HUES6 (cell line): ENCODE measurements around the gene PLXDC2.
"Not testable (repeated sequence)": the region's sequence is repeated elsewhere in the genome, so short reads cannot be mapped to it uniquely, and the experiment has no call there.

Experiments used
- H3K27ac ChIP-seq: 2 replicates; pipeline ENCODE4 v1.7.0; 2013; ENCODE audit warnings: low read depth, mild to moderate bottlenecking, low read length, inconsistent platforms
- H3K27me3 ChIP-seq: 2 replicates; pipeline ENCODE4 v1.6.1; 2013; ENCODE audit warnings: low read length; ENCODE audit not compliant: control insufficient read depth, insufficient read depth
- H3K36me3 ChIP-seq: 2 replicates; pipeline ENCODE4 v1.6.1; 2013; ENCODE audit warnings: low read length; ENCODE audit not compliant: control insufficient read depth, insufficient read depth
- H3K4me1 ChIP-seq: 2 replicates; pipeline ENCODE4 v1.6.1; 2013; ENCODE audit warnings: low read length; ENCODE audit not compliant: control insufficient read depth, insufficient read depth
- H3K4me3 ChIP-seq: 2 replicates; pipeline ENCODE4 v1.5.1; 2013; ENCODE audit warnings: low read depth, low read length
- H3K9ac ChIP-seq: one replicate; pipeline ENCODE4 v1.6.1; 2013; ENCODE audit warnings: mild to moderate bottlenecking, low read length
- H3K9me3 ChIP-seq: 2 replicates; pipeline ENCODE4 v1.6.1; 2013; ENCODE audit warnings: low read depth, low read length; ENCODE audit not compliant: control insufficient read depth, insufficient read depth

Gene PLXDC2

GRCh38 chr10:20200758-20201157, 384.5 kb downstream of the PLXDC2 start:
- Histone ChIP-seq H3K9ac (no peak overlapping the region), H3K27me3 (no peaks in the 10 kb centered on the region), H3K4me1 (no peaks in the 10 kb centered on the region), H3K36me3 (no peaks in the 10 kb centered on the region), H3K4me3 (no peak overlapping the region), H3K9me3 (no peaks in the 10 kb centered on the region), H3K27ac (no peak overlapping the region)

GRCh38 chr10:20202337-20202736, 386.1 kb downstream of the PLXDC2 start:
- Histone ChIP-seq H3K9me3 (no peaks in the 10 kb centered on the region), H3K4me1 (no peaks in the 10 kb centered on the region), H3K4me3 (no peak overlapping the region), H3K27me3 (no peaks in the 10 kb centered on the region), H3K36me3 (no peaks in the 10 kb centered on the region), H3K27ac (no peak overlapping the region), H3K9ac (no peak overlapping the region)

DNA sequence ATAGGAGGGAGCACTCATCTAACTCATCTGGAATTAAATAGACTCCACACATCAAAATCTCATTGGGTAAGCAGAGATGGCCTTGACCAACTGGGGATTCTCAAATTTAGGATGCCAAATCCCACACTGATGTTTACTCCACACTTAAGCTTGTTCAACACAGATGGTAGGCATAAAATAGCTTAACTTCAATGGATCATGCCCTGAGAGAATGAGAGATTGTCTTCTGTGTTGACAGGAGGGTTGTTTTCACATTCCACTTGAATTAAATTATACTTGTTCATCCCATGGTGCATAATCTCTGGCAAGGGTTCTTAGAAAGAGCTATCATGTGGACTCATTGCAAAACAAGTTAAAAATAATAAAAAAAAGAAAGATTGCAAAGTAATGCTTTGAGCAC, 391.4 kb downstream of the PLXDC2 start:
- Histone ChIP-seq H3K4me3 (no peak overlapping the region), H3K27ac (no peak overlapping the region), H3K9ac (no peak overlapping the region), H3K27me3 (no peaks in the 10 kb centered on the region), H3K9me3 (peaks cover 16% of the 10 kb centered on the region), H3K4me1 (no peaks in the 10 kb centered on the region), H3K36me3 (no peaks in the 10 kb centered on the region)

DNA sequence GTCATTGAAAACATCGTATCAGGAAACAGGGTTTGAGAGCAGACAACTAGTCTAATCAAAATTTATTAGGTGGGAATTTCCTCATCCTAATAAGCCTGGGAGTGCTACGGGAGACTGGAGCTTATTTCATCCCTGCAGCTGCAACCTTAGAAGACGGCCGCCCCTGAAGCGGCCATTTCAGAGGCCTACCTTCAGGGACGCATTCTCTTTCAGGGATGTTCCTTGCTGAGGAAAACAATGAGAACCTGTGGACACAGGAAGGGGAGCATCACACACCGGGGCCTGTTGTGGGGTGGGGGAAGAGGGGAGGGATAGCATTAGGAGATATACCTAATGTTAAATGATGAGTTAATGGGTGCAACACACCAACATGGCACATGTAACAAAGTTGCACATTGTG, 392.9 kb downstream of the PLXDC2 start:
- not testable (repeated sequence) for H3K4me3 ChIP-seq, H3K9ac ChIP-seq, H3K36me3 ChIP-seq, H3K4me1 ChIP-seq, H3K27me3 ChIP-seq, H3K27ac ChIP-seq
- H3K9me3 ChIP-seq: peaks cover 16% of the 10 kb centered on the region

- H3K36me3 ChIP-seq: no peaks in the 10 kb centered on the region; the same call in 1 of the 2 replicates
- H3K9me3 ChIP-seq: peaks cover 4% of the 10 kb centered on the region
- no peaks in the 10 kb centered on the region for H3K27me3 ChIP-seq
- peaks cover 24% of the 10 kb centered on the region for H3K4me1 ChIP-seq
- H3K27ac ChIP-seq: no peak overlapping the region
- H3K9ac ChIP-seq: no peak overlapping the region
- no peak overlapping the region for H3K4me3 ChIP-seq
These were observed 399.4 kb downstream of the PLXDC2 start for GRCh38 chr10:20215547-20216152.

DNA sequence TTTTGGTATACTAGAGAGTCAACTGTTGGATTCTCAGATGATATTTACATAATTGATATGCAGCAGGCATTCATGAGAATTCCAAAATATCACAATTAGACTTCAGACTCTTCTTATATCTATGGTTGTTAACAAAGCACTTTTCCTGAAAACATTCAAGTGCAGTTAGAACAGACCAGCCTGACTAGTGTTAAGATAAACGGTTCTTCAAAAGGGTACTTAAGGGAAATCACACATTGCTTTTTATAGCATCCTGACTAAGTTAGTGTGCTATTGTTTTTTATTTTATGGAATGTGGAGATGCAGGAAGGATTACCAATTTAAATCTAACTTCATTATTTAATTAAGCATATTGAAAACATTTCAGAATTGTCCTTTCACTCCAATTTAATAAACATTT, 405.1 kb downstream of the PLXDC2 start:
- Histone ChIP-seq H3K9ac (no peak overlapping the region), H3K27ac (no peak overlapping the region), H3K4me1 (peaks cover 7% of the 10 kb centered on the region), H3K27me3 (no peaks in the 10 kb centered on the region), H3K36me3 (no peaks in the 10 kb centered on the region; the same call in 1 of the 2 replicates), H3K9me3 (no peaks in the 10 kb centered on the region), H3K4me3 (no peak overlapping the region)

GRCh38 chr10:20228729-20229128, 412.5 kb downstream of the PLXDC2 start:
- Histone ChIP-seq H3K9me3 (no peaks in the 10 kb centered on the region), H3K4me1 (0 out of 2 replicates have a peak, but pooled peaks cover 2% of the 10 kb centered on the region), H3K36me3 (no peaks in the 10 kb centered on the region), H3K27ac (no peak overlapping the region), H3K4me3 (no peak overlapping the region), H3K27me3 (no peaks in the 10 kb centered on the region), H3K9ac (no peak overlapping the region)

DNA sequence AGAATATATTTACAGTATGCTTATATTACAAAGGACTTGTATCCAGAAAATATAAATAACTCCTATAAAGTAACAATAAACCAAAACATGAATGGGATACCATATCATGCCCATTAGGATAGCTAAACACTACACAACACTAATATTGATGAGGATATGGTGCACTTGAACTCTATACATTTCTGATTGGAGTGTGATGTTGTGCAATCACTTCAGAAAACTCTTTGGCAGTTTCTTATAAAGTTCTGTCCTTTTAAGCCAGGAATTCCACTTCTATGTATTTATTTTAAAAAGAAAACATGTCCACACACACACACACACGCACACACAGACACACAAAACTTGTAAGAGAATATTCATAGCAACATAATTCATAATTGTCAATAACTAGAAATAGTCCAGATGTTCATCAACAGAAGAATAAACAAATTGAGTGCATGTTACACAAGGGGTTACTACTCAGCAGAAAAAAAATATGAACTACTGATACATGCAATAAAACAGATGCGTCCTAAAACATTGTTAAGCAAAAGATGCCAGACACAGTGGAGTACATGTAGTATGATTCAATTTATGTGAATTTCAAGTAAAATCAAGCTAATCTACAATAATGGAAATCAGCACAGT, 416.0 kb downstream of the PLXDC2 start:
- Histone ChIP-seq H3K9me3 (no peaks in the 10 kb centered on the region), H3K27me3 (no peaks in the 10 kb centered on the region), H3K9ac (no peak overlapping the region), H3K4me1 (peaks cover 6% of the 10 kb centered on the region; the same call in 1 of the 2 replicates), H3K27ac (no peak overlapping the region), H3K4me3 (no peak overlapping the region), H3K36me3 (no peaks in the 10 kb centered on the region)

DNA sequence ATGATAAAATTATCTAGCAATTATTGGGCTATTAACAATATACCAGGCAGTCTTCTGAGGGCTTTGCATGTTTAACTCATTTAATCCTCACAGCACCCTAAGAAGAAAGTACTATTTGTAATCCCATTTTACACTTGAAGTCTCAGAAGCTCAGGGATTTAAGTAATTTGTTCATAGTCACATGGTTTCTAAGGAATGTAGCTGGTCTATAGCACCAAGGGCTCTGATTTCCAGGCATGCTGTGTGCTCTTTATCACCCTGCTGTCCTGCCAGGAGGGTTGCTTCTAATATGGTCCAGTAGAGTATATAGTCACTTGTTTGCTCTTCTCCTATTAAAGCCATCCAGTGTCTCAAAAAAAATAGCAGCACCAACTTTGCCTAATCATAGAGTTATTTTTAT, 417.2 kb downstream of the PLXDC2 start:
- no peaks in the 10 kb centered on the region for H3K36me3 ChIP-seq
- H3K4me3 ChIP-seq: no peak overlapping the region
- peaks cover 6% of the 10 kb centered on the region; the same call in 1 of the 2 replicates for H3K4me1 ChIP-seq

GRCh38 chr10:20234579-20234978, 418.3 kb downstream of the PLXDC2 start:
- H3K36me3 ChIP-seq: no peaks in the 10 kb centered on the region
- no peak overlapping the region for H3K9ac ChIP-seq
- no peaks in the 10 kb centered on the region for H3K27me3 ChIP-seq
- no peaks in the 10 kb centered on the region for H3K9me3 ChIP-seq
- no peak overlapping the region for H3K4me3 ChIP-seq
- H3K27ac ChIP-seq: no peak overlapping the region
- peaks cover 6% of the 10 kb centered on the region; the same call in 1 of the 2 replicates for H3K4me1 ChIP-seq

More for the DNA sequence above, 417.2 kb downstream of the PLXDC2 start:
- H3K9ac ChIP-seq: no peak overlapping the region
- H3K9me3 ChIP-seq: no peaks in the 10 kb centered on the region
- no peak overlapping the region for H3K27ac ChIP-seq
- no peaks in the 10 kb centered on the region for H3K27me3 ChIP-seq

DNA sequence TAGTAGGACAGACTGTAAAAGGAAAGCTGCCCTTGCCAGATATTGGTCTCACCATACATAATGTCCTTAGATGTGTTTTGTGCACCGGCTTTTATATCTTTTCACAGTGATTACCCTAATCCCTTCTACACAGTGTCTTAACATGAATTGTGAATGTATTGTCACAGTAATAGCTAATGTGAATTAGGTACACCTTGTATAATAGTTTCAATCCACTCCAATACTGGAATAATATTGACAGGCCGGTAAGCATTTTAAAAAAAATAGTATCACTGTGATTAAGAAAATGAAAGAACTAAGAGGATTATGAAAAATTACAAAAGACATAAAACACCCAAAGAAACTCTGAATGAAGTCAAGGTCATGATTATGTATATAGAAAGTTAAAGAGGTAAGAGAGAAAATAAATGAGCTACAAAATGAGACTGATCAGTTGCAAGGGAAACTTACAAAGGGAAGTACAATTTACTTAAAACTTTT, 420.9 kb downstream of the PLXDC2 start:
- no peaks in the 10 kb centered on the region for H3K9me3 ChIP-seq
- H3K9ac ChIP-seq: no peak overlapping the region
- no peak overlapping the region for H3K4me3 ChIP-seq
- H3K27ac ChIP-seq: no peak overlapping the region
- peaks cover 6% of the 10 kb centered on the region; the same call in 1 of the 2 replicates for H3K4me1 ChIP-seq
- no peaks in the 10 kb centered on the region for H3K36me3 ChIP-seq
- no peaks in the 10 kb centered on the region for H3K27me3 ChIP-seq
